ENCODE measurements around the gene MFN2. TPM values are rescaled to one million over a fixed set of nuclear protein-coding genes. Genes with fewer than 3 reads are reported as not detected.

Gene MFN2
- total RNA-seq, 1 donor from 2014 or later = 75.3 TPM

DNA sequence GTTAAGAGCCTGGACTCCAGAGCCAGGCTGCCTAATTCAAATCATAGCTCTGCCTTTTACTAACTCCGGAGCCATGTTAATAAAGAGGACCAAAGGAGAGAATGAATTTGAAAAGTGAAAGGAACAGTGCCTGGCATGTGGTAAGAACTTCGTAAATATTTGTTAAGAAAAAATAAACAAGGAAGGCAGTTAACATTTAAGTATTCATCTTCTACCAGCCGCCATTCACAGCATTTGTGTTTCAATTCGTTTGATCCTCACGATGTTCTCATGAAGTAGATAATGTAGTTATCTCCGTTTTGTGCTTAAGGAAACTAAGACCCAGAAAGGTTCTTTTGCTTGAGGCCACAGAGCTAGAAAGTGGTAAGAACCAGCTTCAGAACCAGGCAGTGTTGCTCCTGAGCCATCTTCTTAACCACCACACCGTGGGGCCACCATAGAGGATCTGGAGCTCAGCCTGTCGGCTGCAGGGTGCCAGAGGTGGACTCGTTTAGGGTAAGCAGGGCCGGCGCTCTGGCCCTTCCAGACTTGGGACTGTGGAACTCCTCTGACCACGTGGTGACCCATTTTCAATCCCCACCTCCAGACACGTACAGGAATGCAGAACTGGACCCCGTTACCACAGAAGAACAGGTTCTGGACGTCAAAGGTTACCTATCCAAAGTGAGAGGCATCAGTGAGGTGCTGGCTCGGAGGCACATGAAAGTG, 11.9 kb downstream of the MFN2 start:
- no peaks in the 10 kb centered on the region for H3K27me3 ChIP-seq (ENCODE audit: control insufficient read depth, insufficient read depth, low read length)
- H3K4me3 ChIP-seq (ENCODE audit: low read depth, low read length) = no peak overlapping the region
- H3K36me3 ChIP-seq (ENCODE audit: control insufficient read depth, insufficient read depth, low read length) = peaks cover 46% of the 10 kb centered on the region
- TF ChIP-seq, protein P1, sequence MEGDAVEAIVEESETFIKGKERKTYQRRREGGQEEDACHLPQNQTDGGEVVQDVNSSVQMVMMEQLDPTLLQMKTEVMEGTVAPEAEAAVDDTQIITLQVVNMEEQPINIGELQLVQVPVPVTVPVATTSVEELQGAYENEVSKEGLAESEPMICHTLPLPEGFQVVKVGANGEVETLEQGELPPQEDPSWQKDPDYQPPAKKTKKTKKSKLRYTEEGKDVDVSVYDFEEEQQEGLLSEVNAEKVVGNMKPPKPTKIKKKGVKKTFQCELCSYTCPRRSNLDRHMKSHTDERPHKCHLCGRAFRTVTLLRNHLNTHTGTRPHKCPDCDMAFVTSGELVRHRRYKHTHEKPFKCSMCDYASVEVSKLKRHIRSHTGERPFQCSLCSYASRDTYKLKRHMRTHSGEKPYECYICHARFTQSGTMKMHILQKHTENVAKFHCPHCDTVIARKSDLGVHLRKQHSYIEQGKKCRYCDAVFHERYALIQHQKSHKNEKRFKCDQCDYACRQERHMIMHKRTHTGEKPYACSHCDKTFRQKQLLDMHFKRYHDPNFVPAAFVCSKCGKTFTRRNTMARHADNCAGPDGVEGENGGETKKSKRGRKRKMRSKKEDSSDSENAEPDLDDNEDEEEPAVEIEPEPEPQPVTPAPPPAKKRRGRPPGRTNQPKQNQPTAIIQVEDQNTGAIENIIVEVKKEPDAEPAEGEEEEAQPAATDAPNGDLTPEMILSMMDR (IDR thresholded peaks at IDR 0.05; ENCODE audit: insufficient read depth, low read length, severe bottlenecking) = no peak
- DNase-seq (ENCODE audit: low read depth) = no peak
- no peak for FAIRE-seq

DNA sequence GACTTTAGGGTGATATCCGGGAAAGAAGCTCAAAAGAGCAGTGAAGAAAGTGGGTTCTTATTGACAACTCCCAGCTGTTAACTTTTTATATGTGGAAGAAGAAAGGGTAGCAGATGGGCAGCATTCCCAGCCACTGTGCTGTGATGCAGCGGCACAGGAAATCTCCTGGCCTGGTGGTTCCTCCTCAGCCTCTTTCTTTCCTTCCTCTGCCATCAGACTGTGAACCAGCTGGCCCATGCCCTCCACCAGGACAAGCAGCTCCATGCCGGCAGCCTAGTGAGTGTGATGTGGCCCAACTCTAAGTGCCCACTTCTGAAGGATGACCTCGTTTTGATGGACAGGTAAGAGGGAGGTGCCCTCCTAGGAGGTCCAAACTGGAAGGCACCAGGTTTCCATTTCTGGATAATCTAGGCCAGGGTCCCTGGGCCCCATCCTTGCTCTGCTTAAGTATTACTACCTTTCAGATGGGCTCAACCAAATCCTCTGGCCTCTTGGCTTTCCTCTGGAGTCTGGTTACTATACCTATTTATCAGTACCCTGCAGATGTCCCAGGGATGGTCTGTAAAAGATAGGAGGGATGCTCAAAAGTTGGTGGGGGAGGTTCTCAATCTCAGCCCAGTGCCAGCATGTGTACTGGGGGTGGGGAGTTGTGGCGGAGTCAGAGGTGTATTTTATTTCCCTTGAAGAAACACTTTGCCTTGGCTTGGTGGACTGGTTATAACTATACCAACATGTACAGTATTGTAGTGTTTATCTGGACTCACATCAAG, 17.0 kb downstream of the MFN2 start:
- DNase-seq (ENCODE audit: low read depth) = no peak
- TF ChIP-seq, protein P1 (IDR thresholded peaks at IDR 0.05; ENCODE audit: insufficient read depth, low read length, severe bottlenecking) = no peak
- Histone ChIP-seq H3K27me3 (ENCODE audit: control insufficient read depth, insufficient read depth, low read length) (no peaks in the 10 kb centered on the region), H3K36me3 (ENCODE audit: control insufficient read depth, insufficient read depth, low read length) (peaks cover 39% of the 10 kb centered on the region), H3K4me3 (ENCODE audit: low read depth, low read length) (no peak overlapping the region)
- no peak for FAIRE-seq

DNA sequence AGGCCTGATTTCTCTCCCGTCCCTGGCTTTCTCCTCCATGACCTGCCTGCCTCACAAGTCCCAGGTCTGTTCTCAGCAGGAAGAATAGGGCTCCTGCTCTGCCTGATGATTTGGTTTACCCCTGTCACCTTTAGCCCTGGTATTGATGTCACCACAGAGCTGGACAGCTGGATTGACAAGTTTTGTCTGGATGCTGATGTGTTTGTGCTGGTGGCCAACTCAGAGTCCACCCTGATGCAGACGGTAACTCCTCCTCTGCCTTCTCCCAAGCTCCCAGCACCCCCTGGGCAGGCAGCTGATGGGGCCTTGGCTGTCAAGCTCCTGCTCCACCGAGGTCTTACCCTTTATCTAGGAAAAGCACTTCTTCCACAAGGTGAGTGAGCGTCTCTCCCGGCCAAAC, 18.4 kb downstream of the MFN2 start:
- no peak overlapping the region for H3K4me3 ChIP-seq (ENCODE audit: low read depth, low read length)
- TF ChIP-seq, protein P1 (IDR thresholded peaks at IDR 0.05; ENCODE audit: insufficient read depth, low read length, severe bottlenecking) = no peak
- no peak for FAIRE-seq

DNA sequence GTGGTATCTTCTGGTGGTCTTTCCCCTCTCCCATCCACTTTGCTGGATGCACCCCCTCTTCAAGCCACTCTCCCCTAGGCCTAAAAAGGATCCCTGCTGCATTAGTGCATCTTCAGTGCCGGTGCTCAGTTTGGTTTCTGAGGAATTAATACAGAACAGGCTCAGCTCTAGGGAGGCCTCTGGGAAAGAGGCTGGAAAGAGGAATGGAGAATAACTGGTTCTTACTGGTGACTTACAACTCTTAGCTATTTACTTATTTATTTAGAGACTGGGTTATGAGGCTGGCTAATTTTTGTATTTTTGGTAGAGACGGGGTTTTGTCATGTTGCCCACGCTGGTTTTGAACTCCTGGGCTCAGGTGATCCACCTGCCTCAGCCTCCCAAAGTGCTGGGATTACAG, 19.0 kb downstream of the MFN2 start:
- DNase-seq (ENCODE audit: low read depth) (no peak), FAIRE-seq (no peak)
- peaks cover 50% of the 10 kb centered on the region for H3K36me3 ChIP-seq (ENCODE audit: control insufficient read depth, insufficient read depth, low read length)
- H3K27me3 ChIP-seq (ENCODE audit: control insufficient read depth, insufficient read depth, low read length) = no peaks in the 10 kb centered on the region
- TF ChIP-seq, protein P1 (IDR thresholded peaks at IDR 0.05; ENCODE audit: insufficient read depth, low read length, severe bottlenecking) = no peak
- no peak overlapping the region for H3K4me3 ChIP-seq (ENCODE audit: low read depth, low read length)

More for the DNA sequence above, 18.4 kb downstream of the MFN2 start:
- peaks cover 45% of the 10 kb centered on the region for H3K36me3 ChIP-seq (ENCODE audit: control insufficient read depth, insufficient read depth, low read length)
- H3K27me3 ChIP-seq (ENCODE audit: control insufficient read depth, insufficient read depth, low read length) = no peaks in the 10 kb centered on the region
- no peak for DNase-seq (ENCODE audit: low read depth)

DNA sequence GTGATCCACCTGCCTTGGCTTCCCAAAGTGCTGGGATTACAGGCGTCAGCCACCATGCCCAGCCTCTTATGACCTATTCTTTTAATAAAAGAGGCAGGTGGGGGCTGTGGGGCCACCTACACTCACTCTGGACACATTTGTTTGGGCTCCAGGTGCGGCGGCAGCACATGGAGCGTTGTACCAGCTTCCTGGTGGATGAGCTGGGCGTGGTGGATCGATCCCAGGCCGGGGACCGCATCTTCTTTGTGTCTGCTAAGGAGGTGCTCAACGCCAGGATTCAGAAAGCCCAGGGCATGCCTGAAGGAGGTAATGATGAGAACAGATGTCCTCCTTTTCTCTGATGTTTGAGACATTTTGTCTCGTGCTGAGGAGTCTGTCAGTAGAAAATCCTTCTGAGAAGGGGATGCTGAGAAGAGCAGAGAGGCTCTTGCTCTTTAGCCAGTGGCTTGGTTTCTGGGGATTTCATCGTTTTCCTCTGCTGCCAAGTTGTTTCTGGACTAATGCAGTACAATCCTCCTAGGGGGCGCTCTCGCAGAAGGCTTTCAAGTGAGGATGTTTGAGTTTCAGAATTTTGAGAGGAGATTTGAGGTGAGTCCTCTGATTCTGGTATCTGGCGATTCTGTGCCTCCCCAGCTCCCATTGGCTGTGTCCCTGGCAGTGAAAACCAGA, 21.1 kb downstream of the MFN2 start:
- H3K36me3 ChIP-seq (ENCODE audit: control insufficient read depth, insufficient read depth, low read length) = peaks cover 59% of the 10 kb centered on the region
- H3K4me3 ChIP-seq (ENCODE audit: low read depth, low read length) = no peak overlapping the region
- FAIRE-seq = no peak
- TF ChIP-seq, protein P1 (IDR thresholded peaks at IDR 0.05; ENCODE audit: insufficient read depth, low read length, severe bottlenecking) = peak; percentile 30
- H3K27me3 ChIP-seq (ENCODE audit: control insufficient read depth, insufficient read depth, low read length) = no peaks in the 10 kb centered on the region
- DNase-seq (ENCODE audit: low read depth) = no peak
